NCI-H2196 treated with DMSO at 0.1 percent for 48 hours (cell line): Measurements from ENCODE around the gene ELN.
"Not testable (repeated sequence)": the region's sequence is repeated elsewhere in the genome, so short reads cannot be mapped to it uniquely, and the experiment has no call there.

Experiments used
- DNase-seq: peaks from one replicate; lab custom pipeline; 2025; ENCODE audit not compliant: unreplicated experiment; lab: John Stamatoyannopoulos, UW

The ELN gene

GRCh38 chr7:74040791-74041520 lies 13.0 kb downstream of the ELN start:
- no peak for DNase-seq

DNA sequence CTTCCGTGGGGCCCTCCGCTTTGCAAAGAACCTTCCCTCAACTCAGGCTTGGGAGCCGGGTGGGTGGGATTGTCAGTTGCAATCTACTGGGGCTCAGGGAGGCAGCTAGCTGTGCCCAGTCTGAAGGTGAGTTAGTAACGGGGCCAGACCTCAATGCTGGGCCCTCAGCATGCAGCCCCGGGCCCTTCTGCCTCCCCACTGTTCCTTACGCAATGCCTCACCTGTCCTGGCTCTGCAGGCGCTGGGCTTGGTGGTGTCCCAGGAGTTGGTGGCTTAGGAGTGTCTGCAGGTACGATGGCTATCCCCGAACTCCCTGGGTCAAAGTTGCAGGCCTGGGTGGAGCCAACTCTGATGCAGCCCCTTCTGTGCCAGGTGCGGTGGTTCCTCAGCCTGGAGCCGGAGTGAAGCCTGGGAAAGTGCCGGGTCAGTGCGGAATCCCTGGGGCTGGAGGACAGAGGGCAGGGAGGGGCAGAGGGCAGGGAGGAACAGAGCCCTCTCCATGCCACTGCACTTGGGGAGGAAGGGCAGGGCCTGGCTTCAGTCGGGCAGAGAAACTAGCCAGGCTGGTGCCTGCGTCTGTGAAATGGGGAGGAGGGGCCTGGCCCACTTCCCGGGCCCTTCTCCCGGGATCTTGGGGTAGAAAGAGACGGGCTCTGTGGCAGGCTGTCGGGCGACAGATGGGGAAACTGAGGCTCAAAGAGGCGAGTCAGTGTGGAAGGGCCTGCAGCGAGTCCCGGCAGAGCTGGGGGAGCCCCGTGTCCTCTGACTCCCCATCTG lies 15.0 kb downstream of the ELN start:
- DNase-seq, result no peak

- DNase-seq, result no peak
Observed at GRCh38 chr7:74043523-74043951, 15.6 kb downstream of the ELN start.

DNA sequence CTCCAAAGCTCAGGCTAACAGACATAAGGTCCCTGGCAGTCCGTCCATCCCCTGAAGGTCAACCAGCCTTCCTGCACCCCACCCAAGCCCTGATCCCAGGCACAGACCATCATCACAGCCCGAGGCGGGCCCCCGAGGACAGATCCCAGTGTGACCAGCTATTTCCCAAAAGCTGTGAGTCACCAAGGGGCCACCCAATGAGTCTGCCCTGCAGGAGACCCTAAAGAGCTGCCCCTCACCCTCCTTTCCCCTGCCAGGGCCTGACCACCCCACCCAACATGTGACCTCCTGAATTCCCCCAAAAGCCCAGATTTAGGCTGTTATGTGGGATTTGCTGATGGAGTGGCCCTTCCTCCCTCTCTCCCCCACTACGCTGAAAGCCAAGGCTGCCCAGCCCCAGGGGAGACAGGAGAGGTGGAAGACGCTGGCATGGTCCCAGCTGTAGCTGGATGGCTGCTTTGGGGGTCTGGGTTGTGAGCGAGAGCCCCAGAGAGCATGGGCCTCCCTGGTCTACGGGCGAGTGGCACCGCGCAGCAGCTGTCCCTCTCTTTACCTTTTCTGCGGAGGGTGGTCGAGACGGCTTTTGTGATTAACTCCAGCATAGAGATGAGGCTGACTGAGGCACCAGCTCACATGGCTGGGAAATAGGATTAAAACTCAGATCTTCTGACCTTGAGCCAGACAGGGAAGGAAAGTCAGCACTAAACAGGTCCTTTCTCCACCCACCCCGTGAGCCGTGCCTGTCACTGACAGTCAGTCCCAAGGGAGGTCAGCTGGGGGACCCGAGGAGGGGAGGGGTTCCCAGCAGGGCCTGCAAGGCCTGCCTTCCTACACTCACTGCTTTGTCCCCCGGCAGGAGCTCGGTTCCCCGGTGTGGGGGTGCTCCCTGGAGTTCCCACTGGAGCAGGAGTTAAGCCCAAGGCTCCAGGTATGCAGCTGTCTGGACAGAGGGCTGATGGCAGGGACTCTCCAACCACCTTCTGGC lies 16.7 kb downstream of the ELN start:
- DNase-seq, result no peak

GRCh38 chr7:74046581-74046980 lies 18.6 kb downstream of the ELN start:
- DNase-seq, result not testable (repeated sequence)

- DNase-seq, result no peak
Observed at GRCh38 chr7:74047804-74048380, 19.9 kb downstream of the ELN start.

GRCh38 chr7:74048999-74049599 lies 21.1 kb downstream of the ELN start:
- no peak for DNase-seq

GRCh38 chr7:74049997-74050798 lies 22.2 kb downstream of the ELN start:
- no peak for DNase-seq

- DNase-seq, result no peak
Observed at GRCh38 chr7:74051193-74051592, 23.2 kb downstream of the ELN start.

GRCh38 chr7:74051629-74052410 lies 23.8 kb downstream of the ELN start:
- DNase-seq, result no peak

DNA sequence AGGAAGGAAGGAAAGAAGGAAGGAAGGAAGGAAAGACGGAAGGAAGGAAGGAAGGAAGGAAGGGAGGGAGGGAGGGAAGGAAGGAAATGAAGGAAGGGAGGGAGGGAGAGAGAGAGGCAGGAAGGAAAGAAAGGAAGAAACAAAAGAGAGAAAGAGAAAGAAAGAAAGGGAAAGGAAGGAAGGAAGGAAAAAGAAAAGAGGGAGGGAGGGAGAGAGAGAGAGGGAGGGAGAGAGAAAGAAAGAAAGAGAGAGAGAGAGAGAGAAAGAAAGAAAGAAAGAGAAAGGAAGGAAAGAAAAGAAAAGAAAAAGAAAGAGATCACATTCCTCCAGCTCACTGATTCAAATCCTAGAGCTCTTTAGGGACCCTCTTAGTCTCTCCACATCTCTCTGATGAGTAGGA lies 24.7 kb downstream of the ELN start:
- DNase-seq, result no peak

DNA sequence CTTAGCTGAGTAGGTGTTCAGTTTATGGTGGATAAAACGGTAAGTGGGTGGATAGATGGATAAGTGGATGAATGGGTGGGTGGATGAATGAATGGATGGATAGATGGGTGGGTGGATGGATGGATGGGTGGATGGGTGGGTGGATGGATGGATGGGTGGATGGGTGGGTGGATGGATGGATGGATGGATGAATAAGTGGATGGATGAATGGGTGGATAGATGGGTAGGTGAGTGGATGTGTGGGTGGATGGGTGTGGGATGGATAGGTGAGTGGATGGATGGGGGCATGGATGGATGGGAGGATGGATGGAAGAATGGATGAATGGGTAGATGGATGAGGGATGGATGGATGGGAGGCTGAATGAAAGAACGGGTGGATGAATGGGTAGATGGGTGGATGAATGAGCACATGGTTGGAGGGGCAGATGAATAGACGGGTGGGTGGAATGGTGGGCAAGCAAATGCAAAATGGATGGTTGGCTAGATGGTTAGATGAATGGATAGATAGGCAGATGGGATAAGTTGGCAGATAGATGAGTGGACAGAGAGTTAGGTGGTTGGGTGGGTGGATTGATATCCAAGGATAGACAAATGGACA lies 25.7 kb downstream of the ELN start:
- DNase-seq, result no peak

GRCh38 chr7:74056096-74056915 lies 28.3 kb downstream of the ELN start:
- DNase-seq, result no peak

DNA sequence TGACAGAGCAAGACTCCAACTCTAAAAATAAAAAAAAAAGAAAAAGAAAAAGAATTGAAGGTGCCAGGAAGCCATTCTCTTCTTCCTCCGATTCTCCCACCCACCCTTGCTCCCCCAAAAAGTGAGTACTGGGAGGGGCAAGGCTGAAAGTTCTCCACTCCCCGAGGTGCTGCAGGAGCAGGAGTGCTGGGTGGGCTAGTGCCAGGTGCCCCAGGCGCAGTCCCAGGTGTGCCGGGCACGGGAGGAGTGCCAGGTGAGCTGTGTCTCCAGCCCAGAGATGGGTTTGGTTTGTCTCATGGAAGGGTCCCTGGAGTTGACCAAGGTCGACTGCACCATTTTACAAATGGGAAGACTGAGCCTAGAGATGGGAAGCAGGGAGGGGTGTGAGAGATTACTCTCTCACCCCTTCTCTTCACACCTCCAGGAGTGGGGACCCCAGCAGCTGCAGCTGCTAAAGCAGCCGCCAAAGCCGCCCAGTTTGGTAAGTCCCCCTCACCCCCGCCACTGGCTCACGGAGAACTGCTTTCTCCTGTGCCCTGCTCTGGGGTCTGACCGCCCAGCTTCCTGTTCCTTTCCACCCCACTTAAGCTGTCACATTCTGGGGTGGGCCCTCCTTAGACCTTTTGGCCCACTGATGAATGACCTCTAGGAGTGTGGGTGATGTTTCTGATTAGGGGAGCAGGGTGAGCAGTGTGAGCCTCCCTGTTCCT lies 29.4 kb downstream of the ELN start:
- DNase-seq, result no peak

- no peak for DNase-seq
Observed at GRCh38 chr7:74057987-74058386, 30.0 kb downstream of the ELN start.

DNA sequence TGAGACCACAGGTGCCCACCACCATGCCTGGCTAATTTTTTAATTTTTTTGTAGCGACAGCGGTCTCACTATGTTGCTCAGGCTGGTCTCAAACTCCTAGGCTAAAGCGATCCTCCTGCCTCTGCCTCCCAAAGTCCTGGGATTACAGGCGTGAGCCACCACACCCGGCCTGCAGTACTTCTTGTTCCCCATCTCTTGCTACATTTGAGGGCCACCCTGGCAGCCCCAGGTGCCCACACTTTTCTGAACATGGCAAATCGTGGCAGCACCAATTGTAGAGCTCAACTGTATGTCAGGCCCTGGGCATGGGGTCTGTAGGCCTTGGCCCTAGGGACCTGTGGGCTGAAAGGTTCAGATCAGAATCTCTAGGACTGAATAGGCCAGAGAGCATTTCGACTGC lies 30.5 kb downstream of the ELN start:
- DNase-seq, result no peak

DNA sequence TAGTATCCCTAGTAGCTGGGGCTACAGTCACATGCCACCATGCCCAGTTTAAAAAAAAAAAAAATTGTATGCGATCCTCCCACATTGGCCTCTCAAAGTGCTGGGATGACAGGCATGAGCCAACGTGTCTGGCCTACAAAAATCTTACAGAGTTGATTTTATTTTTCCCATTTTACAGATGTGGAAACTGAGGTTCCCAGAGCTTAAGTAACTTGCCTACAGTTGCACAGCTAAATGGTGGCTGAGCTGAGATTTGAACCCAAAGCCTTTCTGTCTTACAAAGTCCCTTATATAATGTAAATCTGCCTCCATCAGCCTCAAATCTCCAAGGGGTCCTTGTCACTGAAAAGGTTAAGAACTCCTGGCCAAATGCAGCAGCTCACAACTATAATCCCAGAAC lies 31.1 kb downstream of the ELN start:
- DNase-seq, result no peak
